Stimulated activated CD4-positive, alpha-beta T cell treated with anti-CD3 and anti-CD28 coated beads, Interleukin-1b, Interleukin-23, amount 100 ng/mL, for 48 hours (primary cell): ENCODE data around the gene MIEF2.
"Not testable (repeated sequence)": the region's sequence is repeated elsewhere in the genome, so short reads cannot be mapped to it uniquely, and the experiment has no call there.

ENCODE experiments used
- DNase-seq: peaks from one replicate; pipeline ENCODE4 v3.0.0-alpha.2; 2020

MIEF2 gene

DNA sequence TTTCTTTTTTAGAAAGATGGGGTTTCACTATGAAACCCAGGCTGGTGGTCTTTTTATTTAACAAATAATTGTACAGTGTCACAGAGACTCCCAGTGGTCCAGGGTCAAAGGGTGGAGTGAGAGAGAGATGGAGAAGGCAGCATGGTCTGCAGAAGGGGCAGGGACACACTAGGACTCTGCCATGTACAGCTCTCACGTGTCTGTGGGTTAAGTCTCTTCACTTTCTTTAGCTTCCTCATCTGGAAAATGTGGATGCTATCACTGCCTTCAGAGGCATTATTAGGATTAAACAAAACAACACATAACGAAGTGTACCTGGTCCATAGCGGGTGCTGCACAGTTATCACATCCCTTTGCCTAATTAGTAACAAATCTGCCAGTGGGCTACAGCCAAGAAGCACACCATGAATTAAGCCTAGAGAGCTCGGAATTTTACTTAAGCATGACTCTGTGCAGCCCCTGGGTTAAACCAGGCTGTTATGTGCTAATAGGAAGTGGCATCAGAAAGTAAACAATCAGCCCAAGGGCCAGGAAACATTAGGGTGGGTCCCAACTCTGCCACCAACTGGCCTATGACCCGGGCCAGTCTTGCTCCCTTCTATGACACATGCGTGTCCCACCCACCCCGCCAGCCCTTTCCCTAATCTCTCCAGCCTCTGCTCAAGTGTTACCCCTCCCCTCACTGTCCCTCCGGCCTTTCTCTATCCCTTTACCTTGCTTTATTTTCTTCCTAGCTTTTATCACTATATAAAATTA is 40.4 kb downstream of the MIEF2 start:
- no peak for DNase-seq

DNA sequence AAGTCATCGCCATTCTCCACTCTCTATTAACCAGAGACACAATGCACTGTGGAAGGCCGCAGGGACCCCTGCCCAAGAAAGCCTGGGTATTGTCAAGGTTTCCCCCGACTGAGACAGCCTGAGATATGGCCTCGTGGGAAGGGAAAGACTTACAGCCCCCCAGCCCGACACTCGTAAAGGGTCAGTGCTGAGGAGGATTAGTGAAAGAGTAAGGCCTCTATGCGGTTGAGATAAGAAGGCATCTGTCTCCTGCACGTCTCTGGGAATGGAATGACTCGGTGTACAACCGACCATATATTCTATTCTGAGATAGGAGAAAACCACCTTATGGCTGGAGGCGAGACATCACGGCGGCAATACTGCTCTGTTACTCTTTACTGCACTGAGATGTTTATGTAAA is 42.7 kb downstream of the MIEF2 start:
- not testable (repeated sequence) for DNase-seq

DNA sequence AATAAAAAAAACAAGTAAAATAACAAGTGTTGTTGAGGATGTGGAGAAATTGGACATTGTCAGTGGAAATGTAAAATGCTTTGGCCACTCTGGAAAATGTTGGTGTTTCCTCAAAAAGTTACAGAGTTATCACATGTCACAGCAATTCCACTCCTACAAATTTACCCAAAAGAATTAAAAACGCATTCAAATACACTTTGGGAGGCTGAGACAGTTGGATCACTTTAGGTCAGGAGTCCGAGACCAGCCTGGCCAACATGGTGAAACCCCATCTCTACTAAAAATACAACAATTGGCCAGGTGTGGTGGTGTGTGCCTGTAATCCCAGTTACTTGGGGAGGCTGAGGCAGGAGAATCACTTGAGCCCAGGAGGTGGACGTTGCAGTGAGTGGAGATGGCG is 48.7 kb downstream of the MIEF2 start:
- DNase-seq: no peak

DNA sequence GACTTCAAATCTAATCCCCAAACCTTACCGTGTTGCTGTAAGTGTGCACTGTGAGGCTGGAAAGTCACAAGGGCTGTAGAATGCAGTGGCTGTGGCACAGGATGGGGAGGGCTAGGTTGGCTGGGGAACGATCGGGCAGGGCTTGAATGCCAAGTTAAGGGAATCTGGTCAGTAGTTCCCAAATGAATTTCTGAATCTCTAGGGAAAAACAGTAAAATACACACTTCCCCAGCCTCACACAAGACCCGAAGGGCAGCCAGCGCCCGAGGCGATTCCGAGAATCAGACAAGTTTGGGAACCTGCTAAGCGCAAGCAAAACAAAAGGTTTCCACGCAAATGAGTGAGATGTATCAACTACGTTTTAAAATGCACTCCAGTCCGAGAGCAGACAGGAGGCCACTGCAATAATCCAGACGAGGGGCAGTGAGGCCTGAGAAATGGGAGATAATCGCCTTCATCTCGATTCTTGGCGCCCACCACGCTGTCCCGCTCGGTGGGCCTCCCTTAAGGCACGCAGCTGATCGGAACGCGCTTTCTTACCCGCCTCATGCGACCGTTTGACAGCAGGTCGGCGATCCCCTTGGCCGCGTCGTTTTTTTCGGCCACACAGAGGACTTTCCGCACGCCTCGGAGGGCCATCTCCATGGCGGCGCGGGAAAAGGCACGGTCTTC is 53.7 kb downstream of the MIEF2 start:
- no peak for DNase-seq

DNA sequence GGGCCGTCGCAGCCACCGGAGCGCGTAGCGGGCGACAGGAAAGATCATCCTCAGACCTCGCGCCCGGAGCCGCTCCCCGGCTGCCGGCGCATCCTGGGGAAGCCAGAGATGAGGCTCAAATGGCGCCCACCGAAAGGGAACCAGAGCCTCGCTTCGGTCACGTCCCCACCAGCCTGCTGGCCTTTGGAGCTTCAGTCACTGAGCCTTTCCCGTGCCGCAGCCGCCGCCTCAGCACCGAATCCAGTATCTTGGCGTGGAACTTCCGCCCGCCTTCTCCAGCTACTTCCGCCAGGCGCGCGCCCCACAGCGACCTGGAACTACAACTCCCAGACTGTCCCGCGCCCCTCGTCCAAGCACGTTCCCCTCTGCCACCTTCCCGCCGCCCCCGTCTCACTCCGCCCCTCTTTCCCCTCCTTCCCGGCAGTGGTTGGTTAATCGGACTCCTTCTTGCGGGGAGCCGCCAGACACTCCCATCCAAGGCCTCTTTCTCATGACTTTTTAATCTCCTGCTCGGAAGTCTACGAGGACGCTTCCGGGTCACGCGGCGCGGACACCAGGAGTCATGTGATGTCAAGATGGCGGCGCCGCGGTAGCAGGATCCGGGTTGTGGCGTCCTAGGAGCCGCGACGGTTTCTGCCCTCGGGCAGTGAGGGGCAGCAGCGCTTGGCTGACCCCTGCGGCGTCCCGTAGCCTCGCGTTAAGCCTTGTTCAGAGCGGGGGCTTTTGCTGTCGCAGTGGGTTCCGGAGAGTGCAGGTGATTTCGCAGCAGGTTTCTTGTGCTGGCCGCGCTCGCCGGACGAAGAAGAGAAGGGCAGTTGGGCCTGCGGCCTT is 54.5 kb downstream of the MIEF2 start, which contains the start of the genes SMCR8 and TOP3A:
Gene SMCR8, plus strand, starts transcription at position 563 of the 831 bp plus-strand sequence. CDS start 497 bp downstream, outside the sequence.
Gene TOP3A, minus strand, starts transcription at position 264 of the 831 bp plus-strand sequence. Its CDS starts 216 bp downstream, at position 48.
- peak; percentile 98 for DNase-seq

DNA sequence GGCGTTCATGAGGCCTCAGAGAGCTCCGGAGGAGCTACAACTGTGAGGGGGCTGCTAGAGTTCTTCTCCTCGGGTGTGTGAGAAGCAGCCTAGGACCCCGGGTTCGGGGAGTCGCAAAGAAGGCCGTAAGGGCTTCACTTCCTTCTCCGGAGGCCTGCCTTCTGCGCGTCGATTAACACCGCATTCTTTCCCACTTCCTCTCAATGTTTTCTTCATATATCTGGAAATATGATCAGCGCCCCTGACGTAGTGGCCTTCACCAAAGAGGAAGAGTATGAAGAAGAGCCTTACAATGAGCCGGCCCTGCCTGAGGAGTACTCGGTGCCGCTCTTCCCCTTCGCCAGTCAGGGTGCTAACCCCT is 55.1 kb downstream of the MIEF2 start:
- no peak for DNase-seq

DNA sequence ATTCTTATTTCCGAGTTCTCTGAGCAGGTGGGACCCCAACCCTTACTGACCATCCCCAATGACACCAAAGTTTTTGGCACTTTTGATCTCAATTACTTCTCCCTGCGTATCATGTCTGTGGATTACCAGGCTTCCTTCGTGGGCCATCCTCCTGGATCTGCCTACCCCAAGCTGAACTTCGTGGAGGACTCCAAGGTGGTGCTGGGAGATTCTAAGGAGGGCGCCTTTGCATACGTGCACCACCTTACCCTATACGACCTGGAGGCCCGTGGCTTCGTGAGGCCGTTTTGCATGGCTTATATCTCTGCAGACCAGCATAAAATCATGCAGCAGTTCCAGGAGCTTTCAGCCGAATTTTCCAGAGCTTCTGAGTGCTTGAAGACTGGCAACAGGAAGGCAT is 55.5 kb downstream of the MIEF2 start:
- DNase-seq: no peak
